IPS-20b (cell line): ENCODE data around the gene SMARCD3.

ENCODE experiments used
- H3K27ac ChIP-seq: one replicate; pipeline ENCODE4 v1.5.1; 2013; ENCODE audit warnings: low read length
- H3K27me3 ChIP-seq: 2 replicates; pipeline ENCODE4 v1.6.1; 2013; ENCODE audit warnings: mild to moderate bottlenecking, low read length, inconsistent platforms; ENCODE audit not compliant: insufficient read depth
- H3K36me3 ChIP-seq: 2 replicates; pipeline ENCODE4 v1.6.1; 2013; ENCODE audit warnings: low read depth, mild to moderate bottlenecking, inconsistent platforms, low read length, moderate library complexity; ENCODE audit not compliant: insufficient read depth
- H3K4me1 ChIP-seq: 2 replicates; pipeline ENCODE4 v1.6.1; 2013; ENCODE audit warnings: mild to moderate bottlenecking, control low read depth, inconsistent platforms, low read length, moderate library complexity; ENCODE audit not compliant: insufficient read depth
- H3K4me3 ChIP-seq: 2 replicates; pipeline ENCODE4 v1.5.1; 2013; ENCODE audit warnings: mild to moderate bottlenecking, low read length, inconsistent platforms
- H3K9ac ChIP-seq: 2 replicates; pipeline ENCODE4 v1.6.1; 2013; ENCODE audit warnings: low read depth, mild to moderate bottlenecking, inconsistent platforms, low read length, moderate library complexity
- H3K9me3 ChIP-seq: 2 replicates; pipeline ENCODE4 v1.6.1; 2013; ENCODE audit warnings: mild to moderate bottlenecking, low read depth, low read length, inconsistent platforms; ENCODE audit not compliant: insufficient read depth

SMARCD3 gene

GRCh38 chr7:151211155-151211772 lies 37.2 kb downstream of the SMARCD3 start:
- Histone ChIP-seq H3K27ac (no peak overlapping the region), H3K4me3 (no peak overlapping the region), H3K9ac (no peak overlapping the region), H3K27me3 (no peaks in the 10 kb centered on the region), H3K36me3 (peaks cover 44% of the 10 kb centered on the region), H3K4me1 (peaks cover 4% of the 10 kb centered on the region; the same call in 1 of the 2 replicates), H3K9me3 (no peaks in the 10 kb centered on the region)

- H3K27ac ChIP-seq, result no peak within 1 kb of the TSS
- H3K9me3 ChIP-seq, result no peaks in the 10 kb centered on the region
- no peaks in the 10 kb centered on the region; the same call in 1 of the 2 replicates for H3K27me3 ChIP-seq
- H3K4me3 ChIP-seq, result no peak within 1 kb of the TSS
- no peak within 1 kb of the TSS for H3K9ac ChIP-seq
- H3K36me3 ChIP-seq, result peaks cover 34% of the 10 kb centered on the region
- peaks cover 4% of the 10 kb centered on the region; the same call in 1 of the 2 replicates for H3K4me1 ChIP-seq
Observed at GRCh38 chr7:151210087-151210854, 38.2 kb downstream of the SMARCD3 start, which contains the start of gene H2BK1. Gene H2BK1, minus strand, starts transcription at chr7:151210488. Its CDS starts 170 bp downstream, at chr7:151210318.

DNA sequence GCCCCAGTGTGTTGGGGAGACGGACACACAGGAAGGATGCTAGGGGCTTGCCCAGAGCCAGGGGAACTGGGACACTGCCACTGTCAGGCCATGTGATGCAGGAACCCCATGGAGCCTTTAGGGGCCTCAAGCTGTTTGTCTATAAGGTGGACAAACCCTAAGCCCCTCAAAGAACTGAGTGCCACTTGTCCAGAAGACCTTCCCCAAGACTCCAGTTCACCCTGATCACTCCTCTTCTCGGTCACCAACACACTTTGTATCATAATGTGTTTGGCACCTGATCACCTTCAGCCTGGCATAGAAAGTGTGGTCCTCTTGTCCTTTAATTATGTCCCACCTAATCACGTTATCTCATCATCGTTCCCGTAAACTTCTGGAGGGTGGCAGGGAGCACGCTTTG lies 38.9 kb downstream of the SMARCD3 start:
- Histone ChIP-seq H3K9me3 (no peaks in the 10 kb centered on the region), H3K9ac (no peak overlapping the region), H3K27me3 (no peaks in the 10 kb centered on the region; the same call in 1 of the 2 replicates), H3K4me1 (peaks cover 4% of the 10 kb centered on the region; the same call in 1 of the 2 replicates), H3K36me3 (peaks cover 27% of the 10 kb centered on the region), H3K27ac (no peak overlapping the region), H3K4me3 (no peak overlapping the region)

- H3K36me3 ChIP-seq, result peaks cover 15% of the 10 kb centered on the region; the same call in 1 of the 2 replicates
- H3K27me3 ChIP-seq, result no peaks in the 10 kb centered on the region; the same call in 1 of the 2 replicates
- H3K4me3 ChIP-seq, result no peak overlapping the region
- H3K9ac ChIP-seq, result no peak overlapping the region
- no peak overlapping the region for H3K27ac ChIP-seq
- peaks cover 4% of the 10 kb centered on the region; the same call in 1 of the 2 replicates for H3K4me1 ChIP-seq
- H3K9me3 ChIP-seq, result no peaks in the 10 kb centered on the region
Observed at GRCh38 chr7:151208253-151208862, 40.1 kb downstream of the SMARCD3 start.

DNA sequence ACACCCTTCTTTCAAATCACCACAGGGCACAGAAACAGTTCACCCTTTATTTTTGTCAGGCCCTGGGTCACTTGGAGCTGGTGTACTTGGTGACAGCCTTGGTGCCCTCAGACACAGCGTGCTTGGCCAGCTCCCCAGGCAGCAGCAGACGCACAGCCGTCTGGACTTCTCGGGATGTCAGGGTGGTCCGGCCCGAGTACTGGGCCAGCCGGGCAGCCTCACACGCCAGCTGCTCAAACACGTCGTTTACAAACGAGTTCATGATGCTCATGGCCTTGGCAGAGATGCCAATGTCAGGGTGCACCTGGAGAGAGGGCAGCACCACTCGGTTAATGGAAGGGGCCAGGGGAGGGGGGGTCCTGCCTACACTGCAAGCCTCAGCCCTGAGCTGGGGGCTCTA lies 40.7 kb downstream of the SMARCD3 start:
- no peak overlapping the region for H3K9ac ChIP-seq
- peaks cover 4% of the 10 kb centered on the region; the same call in 1 of the 2 replicates for H3K4me1 ChIP-seq
- no peak overlapping the region for H3K4me3 ChIP-seq
- no peaks in the 10 kb centered on the region for H3K9me3 ChIP-seq
- no peaks in the 10 kb centered on the region; the same call in 1 of the 2 replicates for H3K27me3 ChIP-seq
- H3K27ac ChIP-seq, result no peak overlapping the region
- peaks cover 9% of the 10 kb centered on the region; the same call in 1 of the 2 replicates for H3K36me3 ChIP-seq

DNA sequence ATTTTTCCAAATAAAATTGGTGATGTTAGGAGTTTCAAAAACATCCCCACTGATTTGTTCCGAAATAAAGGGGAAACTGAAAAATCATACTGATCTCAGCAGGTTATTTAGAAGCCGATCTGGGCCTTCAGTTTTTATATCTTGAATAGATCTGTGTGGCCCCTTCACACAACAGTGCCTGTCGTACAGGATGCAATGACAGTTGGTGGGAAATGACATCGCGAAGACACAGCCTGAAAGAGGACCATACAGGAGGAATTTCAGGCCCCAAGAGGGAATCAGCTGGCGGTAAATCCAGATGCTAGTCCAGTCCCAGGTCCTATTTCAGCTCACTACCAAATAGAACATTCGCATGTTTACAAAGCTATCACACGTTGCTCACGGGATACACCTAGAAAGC lies 41.2 kb downstream of the SMARCD3 start:
- H3K27ac ChIP-seq, result no peak overlapping the region
- peaks cover 4% of the 10 kb centered on the region; the same call in 1 of the 2 replicates for H3K36me3 ChIP-seq
- no peak overlapping the region for H3K4me3 ChIP-seq
- H3K9ac ChIP-seq, result no peak overlapping the region
- H3K9me3 ChIP-seq, result no peaks in the 10 kb centered on the region
- peaks cover 4% of the 10 kb centered on the region; the same call in 1 of the 2 replicates for H3K4me1 ChIP-seq
- H3K27me3 ChIP-seq, result no peaks in the 10 kb centered on the region; the same call in 1 of the 2 replicates

GRCh38 chr7:151206914-151207313 lies 41.6 kb downstream of the SMARCD3 start:
- Histone ChIP-seq H3K27ac (no peak overlapping the region), H3K4me3 (no peak overlapping the region), H3K9ac (no peak overlapping the region), H3K4me1 (peaks cover 4% of the 10 kb centered on the region; the same call in 1 of the 2 replicates), H3K9me3 (no peaks in the 10 kb centered on the region), H3K27me3 (no peaks in the 10 kb centered on the region; the same call in 1 of the 2 replicates), H3K36me3 (0 out of 2 replicates have a peak, but pooled peaks cover under 1% of the 10 kb centered on the region)

DNA sequence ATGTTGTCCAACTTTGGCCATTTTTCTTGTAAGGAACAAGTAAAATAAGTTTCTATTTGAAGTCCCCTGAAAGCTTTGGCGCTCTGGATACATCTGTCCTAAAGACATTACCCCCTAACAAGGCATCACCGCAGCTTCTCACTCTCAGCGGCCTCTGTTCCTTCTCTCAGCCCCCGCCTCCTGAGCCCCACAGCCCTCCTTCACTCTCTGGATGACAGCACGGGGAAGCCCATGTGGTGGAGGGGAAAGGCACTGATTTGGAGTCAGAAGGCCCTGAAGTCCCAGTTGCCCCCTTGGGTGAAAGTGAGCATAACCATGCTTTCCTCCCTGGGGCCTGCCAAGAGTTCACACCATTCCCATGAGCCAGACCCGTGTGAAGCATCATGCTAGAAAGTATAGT lies 42.8 kb downstream of the SMARCD3 start:
- H3K36me3 ChIP-seq, result no peaks in the 10 kb centered on the region
- no peak overlapping the region for H3K27ac ChIP-seq
- no peaks in the 10 kb centered on the region; the same call in 1 of the 2 replicates for H3K27me3 ChIP-seq
- H3K9me3 ChIP-seq, result no peaks in the 10 kb centered on the region
- H3K9ac ChIP-seq, result no peak overlapping the region
- peaks cover 4% of the 10 kb centered on the region; the same call in 1 of the 2 replicates for H3K4me1 ChIP-seq
- H3K4me3 ChIP-seq, result no peak overlapping the region

DNA sequence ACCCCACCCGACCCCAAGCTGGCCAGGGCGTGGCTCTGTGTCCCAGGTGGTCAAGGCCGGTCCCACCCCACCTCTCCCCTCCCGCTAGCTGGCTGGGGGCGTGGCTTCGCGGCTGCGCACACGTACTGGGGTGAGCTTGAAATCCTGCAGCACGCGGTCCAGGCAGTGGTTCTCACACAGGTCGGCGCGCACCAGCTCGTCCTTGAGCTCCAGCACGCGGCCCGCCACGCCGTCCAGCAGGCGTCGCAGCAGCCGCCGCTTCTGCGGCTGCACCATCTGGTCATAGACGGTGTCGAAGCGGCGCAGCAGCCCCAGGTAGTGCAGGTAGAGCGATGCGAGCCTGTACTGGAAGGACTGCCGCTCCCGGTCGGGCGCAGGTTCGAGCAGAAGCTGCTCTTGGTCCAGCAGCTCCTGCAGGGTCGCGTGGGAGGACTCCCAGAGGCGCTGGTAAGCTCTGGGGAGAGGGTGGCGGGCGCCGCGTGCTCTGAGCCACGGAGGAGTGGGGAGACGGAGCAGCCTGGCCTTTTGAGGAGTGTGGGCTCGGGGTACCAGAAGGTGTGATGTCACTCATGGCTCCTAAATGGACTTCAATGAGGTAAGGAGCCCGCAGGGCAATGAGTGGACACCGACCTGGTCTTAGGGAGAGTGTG lies 44.0 kb downstream of the SMARCD3 start:
- Histone ChIP-seq H3K27ac (no peak overlapping the region), H3K9me3 (no peaks in the 10 kb centered on the region), H3K4me3 (no peak overlapping the region), H3K4me1 (no peaks in the 10 kb centered on the region), H3K36me3 (no peaks in the 10 kb centered on the region), H3K9ac (no peak overlapping the region), H3K27me3 (no peaks in the 10 kb centered on the region; the same call in 1 of the 2 replicates)

DNA sequence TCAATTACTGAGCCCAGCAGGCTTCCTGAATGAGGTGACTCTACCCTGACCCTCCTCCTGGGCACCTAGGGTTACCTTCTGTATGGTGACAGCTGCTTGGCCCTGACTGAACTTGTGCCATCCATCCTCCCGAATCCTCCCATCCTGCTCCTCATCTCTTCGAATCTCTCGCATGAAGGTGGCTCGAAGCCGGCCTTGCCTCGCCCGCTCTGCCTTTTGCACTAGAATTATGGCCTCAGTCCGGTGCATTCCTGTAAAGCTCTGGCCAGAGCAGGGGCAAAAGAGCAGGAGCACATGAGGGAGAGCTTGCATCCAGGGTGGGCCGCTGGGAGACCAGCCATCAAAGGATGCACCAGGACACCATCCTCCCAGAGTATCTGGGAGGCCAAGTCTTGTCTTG lies 45.7 kb downstream of the SMARCD3 start:
- H3K4me1 ChIP-seq, result no peaks in the 10 kb centered on the region
- no peak overlapping the region for H3K4me3 ChIP-seq
- H3K36me3 ChIP-seq, result no peaks in the 10 kb centered on the region
- no peak overlapping the region for H3K9ac ChIP-seq
- H3K27ac ChIP-seq, result no peak overlapping the region
- H3K9me3 ChIP-seq, result no peaks in the 10 kb centered on the region
- H3K27me3 ChIP-seq, result no peaks in the 10 kb centered on the region; the same call in 1 of the 2 replicates

GRCh38 chr7:151201751-151202150 lies 46.7 kb downstream of the SMARCD3 start:
- no peaks in the 10 kb centered on the region for H3K9me3 ChIP-seq
- H3K36me3 ChIP-seq, result no peaks in the 10 kb centered on the region
- H3K27me3 ChIP-seq, result peaks cover 6% of the 10 kb centered on the region; the same call in 1 of the 2 replicates
- no peak overlapping the region for H3K9ac ChIP-seq
- H3K4me1 ChIP-seq, result no peaks in the 10 kb centered on the region
- no peak overlapping the region for H3K4me3 ChIP-seq
- H3K27ac ChIP-seq, result no peak overlapping the region
